ENCODE results near the gene TCOF1.

The TCOF1 gene

DNA sequence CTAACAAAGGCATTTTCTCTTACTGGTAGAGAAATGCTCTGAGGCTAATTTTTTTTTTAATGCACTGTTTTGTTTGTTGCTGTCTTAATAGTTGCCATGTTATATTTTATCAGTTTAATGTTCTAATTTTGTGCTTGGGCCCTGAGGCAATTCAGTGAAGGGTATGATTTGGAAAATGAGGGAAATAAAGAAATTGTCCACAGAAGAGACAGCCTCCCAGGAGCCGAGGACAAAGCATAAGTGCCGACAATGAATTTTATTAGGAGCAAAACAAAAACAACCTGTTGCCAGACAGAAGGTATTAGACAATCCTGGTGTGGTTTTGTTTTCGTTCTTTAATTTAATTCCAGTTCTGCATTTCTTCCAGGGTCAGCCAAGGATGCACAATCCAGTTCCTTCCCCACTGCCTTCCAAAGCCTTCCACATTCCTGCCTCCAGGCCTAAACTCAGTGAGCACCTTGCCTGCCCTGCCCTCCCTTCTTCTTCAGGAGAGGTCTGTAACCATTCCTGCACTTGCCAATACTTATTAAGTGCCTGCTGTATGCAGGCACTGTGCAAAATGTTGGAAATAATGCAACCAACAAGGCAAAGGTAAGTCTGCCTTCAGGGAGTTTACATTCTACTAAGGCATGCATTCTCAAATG is 4.3 kb upstream of the TCOF1 start:
- Histone ChIP-seq H3K36me3 (ENCODE audit: control insufficient read depth in 1 of 2, insufficient read depth in 2 of 2, low read depth in 1 of 2, low read length in 2 of 2) (no peaks in the 10 kb centered on the region), H3K9ac (ENCODE audit: low read length) (peak overlapping the region; percentile 8), H3K18ac (ENCODE audit: low read depth in 1 of 2, low read length in 2 of 2) (no peak overlapping the region), H2AK5ac (ENCODE audit: low read length, severe bottlenecking) (peak overlapping the region; percentile 27), H3K27me3 (ENCODE audit: control insufficient read depth in 1 of 2, insufficient read depth in 1 of 2, low read length in 2 of 2) (no peaks in the 10 kb centered on the region), H2AFZ (ENCODE audit: low read depth, low read length) (no peak overlapping the region), H3K4me3 (ENCODE audit: insufficient read depth in 1 of 2, low read depth in 1 of 2, low read length in 2 of 2) (no peak overlapping the region), H2BK15ac (ENCODE audit: low read depth, poor library complexity, severe bottlenecking) (no peak overlapping the region), H4K91ac (ENCODE audit: low read length) (no peak overlapping the region), H3K14ac (ENCODE audit: low read length in 2 of 2) (no peak overlapping the region), H3K27ac (ENCODE audit: low read length, poor library complexity, severe bottlenecking) (no peak overlapping the region), H2BK5ac (ENCODE audit: low read depth, low read length, poor library complexity, severe bottlenecking) (no peak overlapping the region), H4K8ac (ENCODE audit: low read length) (no peak overlapping the region), H3K4me1 (ENCODE audit: control insufficient read depth, insufficient read depth, low read depth, low read length) (peaks cover 16% of the 10 kb centered on the region), H3K23ac (ENCODE audit: low read length in 2 of 2) (no peak overlapping the region), H3K9me3 (ENCODE audit: control insufficient read depth, low read length) (no peaks in the 10 kb centered on the region), H3K4ac (ENCODE audit: low read depth in 1 of 2, low read length in 2 of 2) (no peak overlapping the region), H3K4me2 (ENCODE audit: low read length, poor library complexity, severe bottlenecking) (no peak overlapping the region), H2BK12ac (ENCODE audit: low read length in 2 of 2) (no peak overlapping the region), H3K79me1 (replicated peaks; ENCODE audit: low read length, poor library complexity, severe bottlenecking) (no peaks in the 10 kb centered on the region), H2BK120ac (ENCODE audit: low read depth, low read length) (no peak overlapping the region)
- no peak for DNase-seq
- 93% methylated on average over 3 of the region's 3 CpGs for WGBS

DNA sequence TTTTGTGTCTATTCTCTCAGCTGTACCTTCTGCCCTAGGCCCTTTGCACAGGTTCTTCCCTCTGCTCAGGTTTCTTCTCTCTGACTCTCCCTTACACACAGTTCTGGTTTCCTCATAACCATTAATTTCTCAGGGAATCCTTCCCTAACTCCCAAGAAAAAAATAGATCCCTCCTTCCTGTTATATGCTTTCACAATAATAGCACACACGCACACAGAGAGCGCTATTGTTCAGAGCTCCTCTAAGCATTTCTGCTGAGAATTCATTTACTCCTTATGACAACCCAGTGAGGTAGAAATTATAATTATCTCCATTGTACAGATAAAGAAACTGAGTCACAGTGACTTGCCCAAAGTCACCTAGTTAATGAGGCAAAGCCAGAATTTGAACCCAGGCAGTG is 1.7 kb upstream of the TCOF1 start:
- DNase-seq, result no peak
- no peaks in the 10 kb centered on the region for H3K9me3 ChIP-seq (ENCODE audit: control insufficient read depth, low read length)
- no peak overlapping the region for H2AK5ac ChIP-seq (ENCODE audit: low read length, severe bottlenecking)
- H3K14ac ChIP-seq (ENCODE audit: low read length in 2 of 2), result no peak overlapping the region
- no peak overlapping the region for H3K4me2 ChIP-seq (ENCODE audit: low read length, poor library complexity, severe bottlenecking)
- H3K4ac ChIP-seq (ENCODE audit: low read depth in 1 of 2, low read length in 2 of 2), result no peak overlapping the region
- H2BK12ac ChIP-seq (ENCODE audit: low read length in 2 of 2), result no peak overlapping the region
- no peak overlapping the region for H2AFZ ChIP-seq (ENCODE audit: low read depth, low read length)
- no peak overlapping the region for H2BK120ac ChIP-seq (ENCODE audit: low read depth, low read length)
- peaks cover 8% of the 10 kb centered on the region for H3K79me1 ChIP-seq (replicated peaks; ENCODE audit: low read length, poor library complexity, severe bottlenecking)
- H3K4me3 ChIP-seq (ENCODE audit: insufficient read depth in 1 of 2, low read depth in 1 of 2, low read length in 2 of 2), result no peak overlapping the region
- H4K8ac ChIP-seq (ENCODE audit: low read length), result no peak overlapping the region
- H2BK15ac ChIP-seq (ENCODE audit: low read depth, poor library complexity, severe bottlenecking), result no peak overlapping the region
- H3K18ac ChIP-seq (ENCODE audit: low read depth in 1 of 2, low read length in 2 of 2), result no peak overlapping the region
- H3K9ac ChIP-seq (ENCODE audit: low read length), result no peak overlapping the region
- no peak overlapping the region for H2BK5ac ChIP-seq (ENCODE audit: low read depth, low read length, poor library complexity, severe bottlenecking)
- peaks cover 9% of the 10 kb centered on the region for H3K4me1 ChIP-seq (ENCODE audit: control insufficient read depth, insufficient read depth, low read depth, low read length)
- 100% methylated on average over 2 of the region's 2 CpGs for WGBS
- H4K91ac ChIP-seq (ENCODE audit: low read length), result no peak overlapping the region
- no peak overlapping the region for H3K23ac ChIP-seq (ENCODE audit: low read length in 2 of 2)
- H3K36me3 ChIP-seq (ENCODE audit: control insufficient read depth in 1 of 2, insufficient read depth in 2 of 2, low read depth in 1 of 2, low read length in 2 of 2), result peaks cover under 1 to 7% of the 10 kb centered on the region in 2 experiments
- no peaks in the 10 kb centered on the region for H3K27me3 ChIP-seq (ENCODE audit: control insufficient read depth in 1 of 2, insufficient read depth in 1 of 2, low read length in 2 of 2)
- no peak overlapping the region for H3K27ac ChIP-seq (ENCODE audit: low read length, poor library complexity, severe bottlenecking)

GRCh38 chr5:150356575-150357294 is 762 bp upstream of the TCOF1 start:
- peak overlapping the region; percentile 76 for H3K9ac ChIP-seq (ENCODE audit: low read length)
- H2BK5ac ChIP-seq (ENCODE audit: low read depth, low read length, poor library complexity, severe bottlenecking), result no peak overlapping the region
- H2AFZ ChIP-seq (ENCODE audit: low read depth, low read length), result peak overlapping the region; percentile 44
- H4K91ac ChIP-seq (ENCODE audit: low read length), result no peak overlapping the region
- H3K79me1 ChIP-seq (replicated peaks; ENCODE audit: low read length, poor library complexity, severe bottlenecking), result peaks cover 12% of the 10 kb centered on the region
- no peak overlapping the region for H3K14ac ChIP-seq (ENCODE audit: low read length in 2 of 2)
- peaks cover 6% of the 10 kb centered on the region for H3K4me1 ChIP-seq (ENCODE audit: control insufficient read depth, insufficient read depth, low read depth, low read length)
- DNase-seq, result no peak
- 72% methylated on average over 9 of the region's 10 CpGs for WGBS
- H3K4me2 ChIP-seq (ENCODE audit: low read length, poor library complexity, severe bottlenecking), result peak overlapping the region; percentile 34
- no peak overlapping the region for H2BK15ac ChIP-seq (ENCODE audit: low read depth, poor library complexity, severe bottlenecking)
- no peaks in the 10 kb centered on the region for H3K9me3 ChIP-seq (ENCODE audit: control insufficient read depth, low read length)
- no peak overlapping the region for H3K23ac ChIP-seq (ENCODE audit: low read length in 2 of 2)
- peaks cover 10 to 13% of the 10 kb centered on the region in 2 experiments for H3K36me3 ChIP-seq (ENCODE audit: control insufficient read depth in 1 of 2, insufficient read depth in 2 of 2, low read depth in 1 of 2, low read length in 2 of 2)
- H2BK120ac ChIP-seq (ENCODE audit: low read depth, low read length), result peak overlapping the region; percentile 0
- H3K4me3 ChIP-seq (ENCODE audit: insufficient read depth in 1 of 2, low read depth in 1 of 2, low read length in 2 of 2), result peak overlapping the region in 1 of 2 experiments; percentile 89
- peak overlapping the region; percentile 67 to 69 for H2BK12ac ChIP-seq (ENCODE audit: low read length in 2 of 2)
- peak overlapping the region; percentile 74 for H4K8ac ChIP-seq (ENCODE audit: low read length)
- H3K27me3 ChIP-seq (ENCODE audit: control insufficient read depth in 1 of 2, insufficient read depth in 1 of 2, low read length in 2 of 2), result no peaks in the 10 kb centered on the region
- H2AK5ac ChIP-seq (ENCODE audit: low read length, severe bottlenecking), result no peak overlapping the region
- peak overlapping the region; percentile 3 to 38 for H3K18ac ChIP-seq (ENCODE audit: low read depth in 1 of 2, low read length in 2 of 2)
- peak overlapping the region in 1 of 2 experiments; percentile 9 for H3K4ac ChIP-seq (ENCODE audit: low read depth in 1 of 2, low read length in 2 of 2)
- H3K27ac ChIP-seq (ENCODE audit: low read length, poor library complexity, severe bottlenecking), result no peak overlapping the region

DNA sequence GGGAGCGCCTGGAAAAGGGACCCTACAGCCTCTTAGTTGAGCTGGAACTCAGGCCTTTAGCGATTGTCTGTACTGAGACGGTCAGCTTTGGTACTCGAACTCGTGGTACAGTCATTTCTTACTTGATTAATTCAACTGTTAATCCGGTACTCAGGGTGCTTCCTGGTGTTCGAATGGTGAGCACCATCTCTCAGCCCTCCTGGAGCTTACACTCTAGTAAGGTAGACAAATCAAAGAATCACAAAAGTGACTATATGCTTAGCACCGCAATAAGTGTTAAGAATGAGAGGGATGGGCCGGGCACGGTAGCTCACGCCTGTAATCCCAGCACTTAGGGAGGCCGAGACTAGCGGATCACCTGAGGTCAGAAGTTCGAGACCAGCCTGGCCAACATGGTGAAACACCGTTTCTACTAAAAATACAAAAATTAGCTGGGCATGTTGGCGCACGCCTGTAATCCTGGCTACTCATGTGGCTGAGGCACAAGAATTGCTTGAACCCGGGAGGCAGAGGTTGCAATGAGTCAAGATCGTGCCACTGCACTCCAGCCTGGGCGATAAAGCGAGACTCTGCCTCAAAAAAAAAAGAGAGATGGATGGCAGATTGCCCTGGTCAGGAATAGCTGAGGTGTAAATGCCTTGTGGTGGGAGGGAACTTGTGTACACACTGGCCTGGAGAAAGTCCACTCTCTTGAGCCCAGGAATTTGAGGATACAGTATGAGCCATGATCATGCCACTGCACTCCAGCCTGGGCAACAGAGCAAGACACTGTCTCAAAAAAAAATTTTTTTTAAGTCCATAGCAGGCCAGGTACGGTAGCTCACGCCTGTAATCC is 981 bp downstream of the TCOF1 start:
- H3K4me3 ChIP-seq (ENCODE audit: insufficient read depth in 1 of 2, low read depth in 1 of 2, low read length in 2 of 2), result peak overlapping the region; percentile 79 to 89
- no peak overlapping the region for H3K23ac ChIP-seq (ENCODE audit: low read length in 2 of 2)
- DNase-seq, result no peak
- H3K79me1 ChIP-seq (replicated peaks; ENCODE audit: low read length, poor library complexity, severe bottlenecking), result peaks cover 23% of the 10 kb centered on the region
- no peak overlapping the region for H2BK5ac ChIP-seq (ENCODE audit: low read depth, low read length, poor library complexity, severe bottlenecking)
- H3K9me3 ChIP-seq (ENCODE audit: control insufficient read depth, low read length), result no peaks in the 10 kb centered on the region
- H4K91ac ChIP-seq (ENCODE audit: low read length), result no peak overlapping the region
- no peak overlapping the region for H3K18ac ChIP-seq (ENCODE audit: low read depth in 1 of 2, low read length in 2 of 2)
- peaks cover 26 to 28% of the 10 kb centered on the region in 2 experiments for H3K36me3 ChIP-seq (ENCODE audit: control insufficient read depth in 1 of 2, insufficient read depth in 2 of 2, low read depth in 1 of 2, low read length in 2 of 2)
- peak overlapping the region; percentile 93 for H4K8ac ChIP-seq (ENCODE audit: low read length)
- H3K14ac ChIP-seq (ENCODE audit: low read length in 2 of 2), result no peak overlapping the region
- H3K27ac ChIP-seq (ENCODE audit: low read length, poor library complexity, severe bottlenecking), result no peak overlapping the region
- peaks cover 6% of the 10 kb centered on the region for H3K4me1 ChIP-seq (ENCODE audit: control insufficient read depth, insufficient read depth, low read depth, low read length)
- H3K9ac ChIP-seq (ENCODE audit: low read length), result peak overlapping the region; percentile 89
- H2BK120ac ChIP-seq (ENCODE audit: low read depth, low read length), result no peak overlapping the region
- 50% methylated on average over 23 of the region's 23 CpGs for WGBS
- no peak overlapping the region for H2BK15ac ChIP-seq (ENCODE audit: low read depth, poor library complexity, severe bottlenecking)
- H3K27me3 ChIP-seq (ENCODE audit: control insufficient read depth in 1 of 2, insufficient read depth in 1 of 2, low read length in 2 of 2), result no peaks in the 10 kb centered on the region
- H2AFZ ChIP-seq (ENCODE audit: low read depth, low read length), result no peak overlapping the region
- H3K4ac ChIP-seq (ENCODE audit: low read depth in 1 of 2, low read length in 2 of 2), result peak overlapping the region; percentile 20 to 54
- peak overlapping the region; percentile 84 for H3K4me2 ChIP-seq (ENCODE audit: low read length, poor library complexity, severe bottlenecking)
- no peak overlapping the region for H2BK12ac ChIP-seq (ENCODE audit: low read length in 2 of 2)
- no peak overlapping the region for H2AK5ac ChIP-seq (ENCODE audit: low read length, severe bottlenecking)

All from mesenchymal stem cell (in vitro differentiated cells and primary cell).